ENCODE measurements around the gene PCSK4.
"Not testable (repeated sequence)": the region's sequence is repeated elsewhere in the genome, so short reads cannot be mapped to it uniquely, and the experiment has no call there.

The PCSK4 gene

DNA sequence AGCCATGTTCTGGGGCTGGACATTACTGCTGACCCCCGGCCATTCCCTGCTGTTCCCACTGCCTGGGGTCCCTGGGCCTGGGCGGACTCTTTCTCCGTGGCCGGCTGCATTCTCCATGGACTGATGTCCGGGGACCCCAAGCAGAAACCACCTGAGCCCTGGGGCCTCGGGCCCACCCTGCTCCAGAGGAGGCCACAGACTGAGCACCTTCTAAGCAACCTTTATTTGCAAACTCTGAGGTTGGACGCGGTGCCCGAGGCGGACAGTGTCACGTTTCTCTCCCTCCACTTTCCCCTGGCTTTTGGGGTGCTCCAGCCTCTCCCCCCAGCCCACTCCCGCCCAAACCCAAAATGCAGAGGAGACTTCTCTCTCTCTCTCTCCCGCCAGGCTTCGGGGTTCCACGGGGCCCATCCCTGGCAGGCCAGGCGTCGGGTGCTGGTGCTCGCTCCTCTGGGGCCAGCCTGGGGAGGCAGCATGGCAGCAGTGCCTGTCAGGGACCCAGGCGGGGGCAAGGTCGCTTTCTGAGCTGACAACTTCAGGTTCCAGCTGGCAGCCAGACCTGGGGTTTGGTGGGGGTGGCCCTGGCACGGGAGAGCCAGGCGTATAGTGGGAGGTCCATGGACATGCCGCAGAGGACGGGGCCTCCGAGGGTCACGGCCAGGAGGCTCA, 8.8 kb downstream of the PCSK4 start:
- Histone ChIP-seq H3K9me3 (ENCODE audit: low read length) (no peaks in the 10 kb centered on the region), H3K36me3 (ENCODE audit: insufficient read depth, low read length) (no peaks in the 10 kb centered on the region), H3K27me3 (ENCODE audit: control insufficient read depth in 1 of 2, insufficient read depth in 2 of 2, low read length in 2 of 2) (no peaks in the 10 kb centered on the region), H3K4me1 (ENCODE audit: insufficient read depth, low read length) (peaks cover 5% of the 10 kb centered on the region), H3K9ac (ENCODE audit: low read length) (no peak overlapping the region), H3K4me3 (ENCODE audit: low read depth in 1 of 2, low read length in 2 of 2) (no peak overlapping the region), H3K27ac (ENCODE audit: low read depth, low read length) (no peak overlapping the region)

DNA sequence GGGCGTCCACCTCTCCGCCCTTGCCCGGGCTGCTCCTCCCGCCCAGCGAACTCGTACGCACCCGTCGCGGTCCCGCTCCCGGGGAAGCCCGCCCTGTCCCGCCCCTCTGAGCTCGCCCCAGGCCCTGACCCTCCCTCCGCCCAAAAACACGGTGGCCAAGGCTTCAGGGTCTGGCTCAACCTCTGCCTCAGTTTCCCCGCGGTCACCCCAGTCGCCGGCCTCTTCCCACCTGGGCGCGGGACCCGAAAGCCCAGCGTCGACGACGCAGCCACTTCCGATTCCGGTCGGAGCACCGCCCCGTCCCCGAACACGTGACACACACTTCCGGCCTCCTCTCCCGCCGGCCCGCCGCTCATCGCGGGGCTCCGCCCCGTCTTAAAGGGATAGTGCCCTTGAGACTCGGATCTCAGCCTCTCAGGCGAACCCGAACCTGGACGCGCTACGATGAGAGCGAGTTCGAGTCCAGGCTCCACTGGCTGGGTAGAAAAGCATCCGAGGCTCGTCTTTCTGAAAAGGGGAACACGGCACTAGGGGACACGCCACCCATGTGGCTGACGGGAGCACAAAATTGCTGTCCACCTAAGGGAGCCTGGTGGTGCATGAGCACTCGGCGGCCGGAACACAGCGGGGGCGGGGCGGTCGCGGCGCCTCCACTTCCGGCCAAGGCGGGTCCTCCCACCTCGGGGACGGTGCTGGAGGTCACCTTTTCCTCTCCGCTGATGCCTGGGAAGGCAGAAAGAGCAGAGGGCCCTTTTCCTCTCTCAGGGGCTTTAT, 11.0 kb downstream of the PCSK4 start, which contains the start of gene C19orf25:
TSS of gene C19orf25 (minus strand) at position 282 of the 774 bp plus-strand sequence. CDS start 312 bp downstream, outside the sequence.
- peak within 1 kb of the TSS; percentile 60 to 66 for H3K4me3 ChIP-seq (ENCODE audit: low read depth in 1 of 2, low read length in 2 of 2)
- peaks cover 5% of the 10 kb centered on the region for H3K4me1 ChIP-seq (ENCODE audit: insufficient read depth, low read length)
- peak within 1 kb of the TSS; percentile 73 for H3K27ac ChIP-seq (ENCODE audit: low read depth, low read length)
- peak within 1 kb of the TSS; percentile 21 for H3K9ac ChIP-seq (ENCODE audit: low read length)
- H3K27me3 ChIP-seq (ENCODE audit: control insufficient read depth in 1 of 2, insufficient read depth in 2 of 2, low read length in 2 of 2): peaks cover 0 to 3% of the 10 kb centered on the region in 2 donors
- H3K36me3 ChIP-seq (ENCODE audit: insufficient read depth, low read length): peaks cover 5% of the 10 kb centered on the region
- H3K9me3 ChIP-seq (ENCODE audit: low read length): no peaks in the 10 kb centered on the region

DNA sequence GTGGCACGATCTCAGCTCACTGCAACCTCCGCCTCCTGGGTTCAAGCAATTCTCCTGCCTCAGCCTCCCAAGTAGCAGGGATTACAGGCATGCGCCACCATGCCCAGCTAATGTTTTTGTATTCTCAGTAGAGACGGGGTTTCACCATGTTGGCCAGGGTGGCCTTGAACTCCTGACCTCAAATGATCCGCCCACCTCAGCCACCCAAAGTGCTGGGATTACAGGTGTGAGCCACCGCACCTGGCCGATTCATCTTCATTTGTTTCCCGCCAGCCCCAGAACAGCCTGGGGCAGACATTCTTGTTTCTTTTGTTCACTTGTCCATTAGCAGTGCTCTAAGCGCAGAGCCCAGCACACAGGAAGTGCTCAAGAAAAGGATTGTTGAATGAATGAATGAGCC, 13.1 kb downstream of the PCSK4 start:
- H3K27ac ChIP-seq (ENCODE audit: low read depth, low read length); H3K4me3 ChIP-seq (ENCODE audit: low read depth in 1 of 2, low read length in 2 of 2); H3K9me3 ChIP-seq (ENCODE audit: low read length); H3K4me1 ChIP-seq (ENCODE audit: insufficient read depth, low read length); H3K36me3 ChIP-seq (ENCODE audit: insufficient read depth, low read length); H3K9ac ChIP-seq (ENCODE audit: low read length): not testable (repeated sequence)
- H3K27me3 ChIP-seq (ENCODE audit: control insufficient read depth in 1 of 2, insufficient read depth in 2 of 2, low read length in 2 of 2): peaks cover 16 to 23% of the 10 kb centered on the region in 2 donors

DNA sequence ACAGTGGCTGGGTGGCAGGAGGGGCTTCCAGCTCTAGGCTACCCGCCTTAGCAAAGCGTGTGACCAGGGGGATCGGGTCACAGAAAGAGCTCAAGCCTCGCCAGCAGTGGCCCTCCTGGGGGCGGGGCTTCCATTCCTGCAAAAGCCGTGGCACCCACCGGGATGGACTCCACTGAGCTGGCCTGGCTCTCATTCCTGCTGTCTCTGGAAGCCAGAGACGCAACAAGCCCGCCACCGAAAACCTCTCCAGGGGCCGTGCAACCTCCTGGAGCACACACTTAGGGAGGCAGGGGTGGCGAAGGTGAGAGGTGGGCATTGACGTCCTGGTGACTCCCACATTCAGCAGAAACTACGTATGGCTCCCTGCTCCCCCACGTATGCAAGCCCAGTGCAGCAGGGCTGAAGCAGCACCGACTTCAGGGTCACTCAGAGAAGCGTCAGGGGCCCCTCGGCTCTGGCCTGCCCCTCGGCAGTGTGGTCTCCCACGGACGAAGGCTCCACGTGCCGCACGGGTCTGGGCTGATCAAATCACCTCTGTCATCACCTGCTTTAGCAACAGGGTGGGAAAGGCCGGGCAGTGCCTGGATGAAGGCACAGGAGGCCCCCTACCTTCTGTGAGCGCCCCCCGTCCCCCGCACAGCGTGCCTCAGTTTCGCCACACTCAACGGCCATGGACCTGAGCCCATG, 14.3 kb downstream of the PCSK4 start:
- H3K27ac ChIP-seq (ENCODE audit: low read depth, low read length): no peak overlapping the region
- H3K9ac ChIP-seq (ENCODE audit: low read length): no peak overlapping the region
- H3K4me3 ChIP-seq (ENCODE audit: low read depth in 1 of 2, low read length in 2 of 2): no peak overlapping the region
- H3K36me3 ChIP-seq (ENCODE audit: insufficient read depth, low read length): peaks cover 5% of the 10 kb centered on the region
- no peaks in the 10 kb centered on the region for H3K9me3 ChIP-seq (ENCODE audit: low read length)
- peaks cover 17% of the 10 kb centered on the region for H3K4me1 ChIP-seq (ENCODE audit: insufficient read depth, low read length)
- peaks cover 27 to 35% of the 10 kb centered on the region in 2 donors for H3K27me3 ChIP-seq (ENCODE audit: control insufficient read depth in 1 of 2, insufficient read depth in 2 of 2, low read length in 2 of 2)

DNA sequence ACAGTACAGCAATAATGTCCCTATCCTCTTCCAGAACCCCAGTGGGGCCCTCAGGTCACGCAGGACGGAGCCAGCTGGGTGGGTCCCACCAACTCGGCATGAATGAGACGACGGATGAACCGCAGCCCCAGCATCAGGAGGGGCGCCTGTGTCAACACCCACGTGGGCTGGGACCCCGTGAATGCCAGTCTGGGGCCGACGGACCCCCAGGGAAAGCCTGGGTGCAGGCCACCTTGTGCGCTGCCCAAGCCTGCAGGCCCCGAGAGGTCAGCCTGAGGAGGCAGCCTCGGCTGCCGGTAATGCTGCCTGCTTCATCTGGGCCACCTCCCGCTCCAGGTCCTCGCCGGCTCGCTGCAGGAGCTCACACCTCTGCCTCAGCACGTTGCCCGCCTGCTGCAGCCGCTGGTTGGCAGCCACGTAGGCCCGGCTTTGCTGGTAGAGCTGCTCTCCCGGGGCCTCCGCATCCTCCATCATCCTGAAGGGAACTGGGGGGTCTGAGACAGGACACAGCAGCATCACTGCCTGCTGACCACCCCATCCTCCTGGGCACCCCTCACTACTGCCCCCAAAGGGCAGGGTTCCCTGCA, 15.3 kb downstream of the PCSK4 start:
- H3K36me3 ChIP-seq (ENCODE audit: insufficient read depth, low read length): peaks cover 5% of the 10 kb centered on the region
- no peaks in the 10 kb centered on the region for H3K9me3 ChIP-seq (ENCODE audit: low read length)
- H3K27ac ChIP-seq (ENCODE audit: low read depth, low read length): no peak overlapping the region
- peaks cover 24% of the 10 kb centered on the region for H3K4me1 ChIP-seq (ENCODE audit: insufficient read depth, low read length)
- peaks cover 28 to 45% of the 10 kb centered on the region in 2 donors for H3K27me3 ChIP-seq (ENCODE audit: control insufficient read depth in 1 of 2, insufficient read depth in 2 of 2, low read length in 2 of 2)
- H3K4me3 ChIP-seq (ENCODE audit: low read depth in 1 of 2, low read length in 2 of 2): no peak overlapping the region
- H3K9ac ChIP-seq (ENCODE audit: low read length): no peak overlapping the region

DNA sequence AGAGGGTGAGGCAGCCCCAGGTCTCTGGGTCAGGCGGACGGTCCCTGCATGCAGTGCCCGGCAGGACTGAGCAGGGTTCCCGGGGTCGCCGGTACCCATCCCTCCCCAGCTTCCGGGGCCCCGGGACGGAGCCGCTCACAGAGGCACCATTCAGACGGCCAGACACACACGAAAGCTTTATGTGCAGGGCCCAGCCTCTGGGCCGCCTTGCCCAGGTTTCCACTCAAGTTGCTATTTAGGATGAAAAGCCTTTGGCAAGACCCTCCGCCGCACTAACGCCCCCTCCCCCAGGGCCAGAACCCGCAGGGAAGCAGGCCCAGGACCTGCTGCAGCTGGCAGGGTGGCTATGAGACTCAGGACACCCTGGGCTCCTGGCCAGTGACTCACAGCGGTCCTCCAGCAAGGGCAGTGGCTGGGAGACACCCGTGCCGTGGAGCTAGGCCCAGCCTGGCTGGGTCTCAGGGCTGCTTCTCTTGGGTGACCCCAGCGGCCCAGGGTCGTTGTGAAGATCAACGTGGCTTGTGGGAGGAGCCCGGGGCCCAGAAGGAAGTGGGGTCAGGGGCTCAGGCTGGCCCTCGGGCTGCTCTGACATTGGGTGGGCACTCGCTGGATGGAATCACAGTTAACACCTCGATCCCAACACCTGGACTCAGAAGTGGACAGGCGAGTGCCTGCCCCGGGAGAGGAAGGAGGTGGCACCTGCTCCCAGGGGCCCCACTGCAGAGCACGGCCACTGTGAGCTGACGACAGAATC, 16.0 kb downstream of the PCSK4 start:
- peaks cover 5% of the 10 kb centered on the region for H3K36me3 ChIP-seq (ENCODE audit: insufficient read depth, low read length)
- peaks cover 24% of the 10 kb centered on the region for H3K4me1 ChIP-seq (ENCODE audit: insufficient read depth, low read length)
- H3K9ac ChIP-seq (ENCODE audit: low read length): no peak overlapping the region
- no peak overlapping the region for H3K27ac ChIP-seq (ENCODE audit: low read depth, low read length)
- H3K9me3 ChIP-seq (ENCODE audit: low read length): no peaks in the 10 kb centered on the region
- peaks cover 28 to 49% of the 10 kb centered on the region in 2 donors for H3K27me3 ChIP-seq (ENCODE audit: control insufficient read depth in 1 of 2, insufficient read depth in 2 of 2, low read length in 2 of 2)
- no peak overlapping the region for H3K4me3 ChIP-seq (ENCODE audit: low read depth in 1 of 2, low read length in 2 of 2)

DNA sequence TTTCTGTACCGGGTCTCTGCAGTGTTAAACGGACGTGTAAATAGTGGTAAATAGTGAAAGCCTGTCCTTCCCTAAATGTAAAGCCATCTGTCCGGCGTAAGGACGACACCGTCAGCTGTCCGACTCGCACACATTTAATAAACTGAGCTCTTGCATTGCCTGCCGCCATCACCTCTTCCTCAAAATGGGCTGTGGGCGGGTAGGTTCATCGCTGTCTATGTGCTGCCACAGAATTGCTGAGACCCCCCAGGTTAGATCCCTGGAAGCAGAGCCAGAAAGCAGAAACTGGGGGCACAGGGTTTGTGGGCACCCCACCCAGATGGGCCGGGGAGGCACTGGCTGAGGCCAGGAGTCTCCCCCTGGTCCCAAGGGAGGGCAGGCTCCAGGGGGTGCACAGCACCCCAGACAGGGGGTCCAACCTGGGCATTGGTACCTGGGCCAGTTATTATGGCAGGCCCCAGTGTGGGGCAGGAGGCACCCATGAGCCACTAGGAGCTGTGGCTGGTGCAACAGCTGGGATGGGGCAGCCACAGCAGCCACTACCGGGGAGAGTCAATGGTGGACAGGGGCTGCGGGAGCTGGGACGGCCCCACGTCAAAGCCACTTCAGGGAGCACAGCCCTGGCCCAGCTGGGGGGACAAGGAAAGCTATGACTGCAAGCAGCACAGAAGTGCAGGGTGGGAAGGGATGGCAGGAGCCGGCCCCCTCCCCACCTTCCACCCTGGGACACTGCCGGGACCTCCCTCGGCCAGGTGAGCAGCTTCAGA, 16.9 kb downstream of the PCSK4 start:
- Histone ChIP-seq H3K9me3 (ENCODE audit: low read length) (no peaks in the 10 kb centered on the region), H3K4me1 (ENCODE audit: insufficient read depth, low read length) (peaks cover 22% of the 10 kb centered on the region), H3K36me3 (ENCODE audit: insufficient read depth, low read length) (peaks cover 5% of the 10 kb centered on the region), H3K27me3 (ENCODE audit: control insufficient read depth in 1 of 2, insufficient read depth in 2 of 2, low read length in 2 of 2) (peaks cover 28 to 55% of the 10 kb centered on the region in 2 donors), H3K27ac (ENCODE audit: low read depth, low read length) (no peak overlapping the region), H3K9ac (ENCODE audit: low read length) (no peak overlapping the region), H3K4me3 (ENCODE audit: low read depth in 1 of 2, low read length in 2 of 2) (no peak overlapping the region)

DNA sequence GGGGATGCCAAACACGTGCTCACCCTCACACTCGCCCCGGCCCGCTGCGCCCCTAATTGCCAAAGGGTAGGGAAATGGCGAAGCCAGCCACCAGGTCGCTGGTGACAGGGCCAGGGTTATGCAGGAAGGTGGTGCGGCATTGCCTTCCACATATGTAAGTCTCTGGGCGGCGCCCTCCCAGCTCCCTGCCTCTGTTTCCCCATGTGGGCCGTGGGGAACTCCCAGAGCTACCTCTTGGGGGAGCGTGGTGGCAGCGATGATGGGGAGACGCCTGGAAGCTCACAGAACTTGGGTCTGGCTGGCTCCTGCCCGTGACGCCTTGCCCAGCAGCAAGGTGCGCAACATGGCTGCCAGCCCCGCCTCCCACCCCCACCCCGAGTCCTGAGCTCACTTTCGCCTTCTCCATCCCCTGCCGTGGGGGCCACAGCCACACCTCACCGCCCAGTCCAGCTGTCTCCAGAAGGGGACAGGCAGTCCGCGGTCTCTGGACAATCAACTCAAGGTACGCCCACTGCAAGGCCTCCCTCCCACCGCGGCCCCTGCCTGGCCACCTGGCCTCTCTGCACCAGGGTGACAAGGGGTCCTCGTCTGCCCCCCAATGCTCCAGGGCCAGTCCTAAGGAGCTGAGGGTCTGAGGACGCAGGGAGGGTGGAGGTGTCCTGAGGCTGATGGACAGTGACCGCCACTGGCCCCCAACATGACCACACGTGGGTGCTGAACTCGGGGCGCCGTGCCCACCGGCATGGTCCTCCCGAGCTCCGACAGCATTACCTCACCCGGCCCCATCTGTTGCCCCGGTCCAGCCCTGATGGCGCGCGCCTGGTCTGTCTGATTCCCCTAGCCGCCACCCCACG, 17.7 kb downstream of the PCSK4 start:
- Histone ChIP-seq H3K27ac (ENCODE audit: low read depth, low read length) (no peak overlapping the region), H3K9ac (ENCODE audit: low read length) (no peak overlapping the region), H3K4me3 (ENCODE audit: low read depth in 1 of 2, low read length in 2 of 2) (no peak overlapping the region), H3K4me1 (ENCODE audit: insufficient read depth, low read length) (peaks cover 18% of the 10 kb centered on the region), H3K36me3 (ENCODE audit: insufficient read depth, low read length) (peaks cover 5% of the 10 kb centered on the region), H3K27me3 (ENCODE audit: control insufficient read depth in 1 of 2, insufficient read depth in 2 of 2, low read length in 2 of 2) (peaks cover 28 to 63% of the 10 kb centered on the region in 2 donors), H3K9me3 (ENCODE audit: low read length) (no peaks in the 10 kb centered on the region)

DNA sequence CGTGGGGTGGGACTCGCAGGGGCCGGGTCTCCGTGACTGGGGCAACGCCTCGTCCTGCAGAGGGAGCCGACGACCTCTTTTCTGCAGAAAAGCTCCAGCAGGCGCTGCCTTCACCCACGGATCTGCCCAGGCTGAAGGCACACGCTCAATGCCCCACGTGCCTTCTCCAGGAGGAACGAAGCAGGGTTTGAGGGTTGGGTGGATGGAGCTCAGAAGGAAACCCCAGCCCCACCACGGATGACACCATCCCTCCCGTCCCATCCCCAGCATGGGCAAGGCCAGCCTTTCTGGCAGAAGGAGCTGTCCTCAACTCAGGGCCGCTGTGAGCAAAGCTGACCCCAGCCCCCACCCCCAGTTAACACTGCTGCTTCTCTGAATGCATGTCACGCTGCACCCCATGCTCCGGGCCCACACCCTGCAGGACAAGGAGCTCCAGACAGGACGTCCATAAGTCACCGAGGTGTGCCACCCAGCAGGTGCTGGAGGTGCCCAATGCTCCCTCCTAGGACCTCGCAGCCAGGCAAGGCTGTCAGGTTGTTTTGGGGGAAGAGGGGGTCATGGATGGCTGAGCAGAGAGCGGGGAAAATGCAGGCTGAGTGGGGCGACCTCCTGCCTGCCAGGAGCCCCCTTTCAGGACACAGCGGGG, 18.5 kb downstream of the PCSK4 start:
- Histone ChIP-seq H3K4me1 (ENCODE audit: insufficient read depth, low read length) (peaks cover 18% of the 10 kb centered on the region), H3K27me3 (ENCODE audit: control insufficient read depth in 1 of 2, insufficient read depth in 2 of 2, low read length in 2 of 2) (peaks cover 28 to 71% of the 10 kb centered on the region in 2 donors), H3K9me3 (ENCODE audit: low read length) (no peaks in the 10 kb centered on the region), H3K27ac (ENCODE audit: low read depth, low read length) (no peak overlapping the region), H3K9ac (ENCODE audit: low read length) (no peak overlapping the region), H3K4me3 (ENCODE audit: low read depth in 1 of 2, low read length in 2 of 2) (no peak overlapping the region), H3K36me3 (ENCODE audit: insufficient read depth, low read length) (peaks cover 5% of the 10 kb centered on the region)

Measured in muscle layer of colon (tissue), 2 donors.